Psoas muscle (tissue), 8 donors: Measurements from ENCODE around the gene CD300LB. TPM values are rescaled to one million over a fixed set of nuclear protein-coding genes. Genes with fewer than 3 reads are reported as not detected.

ENCODE experiments used
- ATAC-seq, 4 donors: fragments of 200-7000 bp; cut with Tn5 transposase; one replicate each; pipeline ENCODE4 v1.9.1; 2020; ENCODE audit warnings: moderate library complexity in 3 of 4, mild to moderate bottlenecking in 2 of 4
- DNase-seq, 2 donors: peaks; one replicate each; pipeline ENCODE4 v3.0.0-alpha.2; 2020
- H3K27ac ChIP-seq: fragments of 200-600 bp; one replicate; pipeline ENCODE4 v1.8.0; 2022
- H3K27me3 ChIP-seq, 3 donors: fragments of 200-600 bp in 1 of 3; one replicate each; pipeline versions ENCODE4 v1.6.1 to v1.8.0; 2013 to 2022; ENCODE audit warnings: low read length in 2 of 3, mild to moderate bottlenecking in 2 of 3, moderate library complexity in 1 of 3; ENCODE audit not compliant: insufficient read depth in 3 of 3
- H3K36me3 ChIP-seq, 2 donors: fragments of 200-600 bp in 1 of 2; one replicate each; pipeline versions ENCODE4 v1.6.1 to v1.8.0; 2013 to 2022; ENCODE audit warnings: low read depth in 1 of 2, mild to moderate bottlenecking in 1 of 2, moderate library complexity in 1 of 2; ENCODE audit not compliant: insufficient read depth in 1 of 2
- H3K4me1 ChIP-seq: fragments of 200-600 bp; one replicate; pipeline ENCODE4 v1.8.0; 2022
- H3K4me3 ChIP-seq: fragments of 200-600 bp; one replicate; pipeline ENCODE4 v1.8.0; 2022; ENCODE audit warnings: mild to moderate bottlenecking
- H3K9me3 ChIP-seq: fragments of 200-600 bp; one replicate; pipeline ENCODE4 v1.8.0; 2022
- WGBS, 3 donors: extraction: QIAGEN DNeasy Blood & Tissue Kit; methylation state at CpG; one replicate each; pipeline versions ENCODE4 v1.1.6 to v1.1.7; 2013; 5-methylcytosine and 5-hydroxymethylcytosine counted together
- intact Hi-C, 2 donors: fragments of 100-400 bp; cut with DNase I; formaldehyde crosslinking; loops; one replicate each; pipeline versions ENCODE4 v1.11.0 to v1.14.2; 2022
- polyA plus RNA-seq, 3 donors: library from polyadenylated mRNA; stranded (reverse); fragments of 200-250 nt; gene quantifications; one replicate each; pipeline ENCODE4 v1.2.3, GENCODE V29; 2013
- total RNA-seq, 4 donors: library from RNA; stranded (reverse); fragmentation: NEBNext Ultra II Directional in 2 of 4; extraction: Animal tissue kit (Norgen Biotek cat#: 25700) in 2 of 4; gene quantifications; one replicate each; pipeline versions ENCODE4 v1.2.1 to v1.2.4, GENCODE V29; 2021 to 2023
- TF ChIP-seq, protein P1 (sequence below): fragments of 200-600 bp; IDR thresholded peaks from one replicate; pipeline ENCODE4 v1.8.0; 2022; ENCODE audit warnings: antibody characterized with exemption
- donor health status: healthy with polysubstance abuse.
- donor health status: DM: no; HTN: no; CAD: no; lungs with moderate emphysema.
- donor health status: Bipolar disorder and iron deficiency.
- donor health status: healthy.
- donor health status: DM: yes; HTN: yes; CAD: no.
- donor health status: DM: no; HTN: no; CAD: no.
- donor health status: DM: no; HTN: no; CAD: no.
- donor health status: DM: yes; HTN: yes; CAD: no.

The CD300LB gene
- total and polyA plus RNA-seq, 7 donors, result 0.01 to 0.15 (median 0.08) TPM; not detected in 3

DNA sequence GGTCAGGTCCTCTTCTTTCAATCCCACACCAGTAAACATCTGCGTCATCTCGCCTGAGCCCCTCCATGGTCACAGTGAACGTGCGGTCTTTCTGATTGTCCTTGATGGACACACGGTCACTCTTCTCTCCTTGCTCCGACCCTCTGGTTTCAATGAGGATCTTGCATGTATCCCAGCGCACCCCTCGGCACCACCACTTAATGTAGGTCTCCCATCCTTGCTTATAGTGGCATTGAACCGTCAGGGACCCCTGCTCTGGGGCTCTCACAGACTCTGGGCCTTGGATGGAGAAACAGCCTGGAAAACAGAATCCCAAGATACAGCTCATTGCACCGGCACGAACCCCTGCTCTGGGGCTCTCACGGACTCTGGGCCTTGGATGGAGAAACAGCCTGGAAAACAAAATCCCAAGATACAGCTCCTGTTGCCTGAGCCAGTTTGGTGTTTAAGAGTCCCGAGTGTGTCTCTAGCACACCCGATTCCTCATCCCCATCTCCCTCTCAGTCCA lies 5.4 kb downstream of the CD300LB start:
- H3K4me3 ChIP-seq, result no peak overlapping the region
- intact Hi-C loops, result no loop called here
- peaks cover 0 to 4% (median 0%) of the 10 kb centered on the region in 3 donors for H3K27me3 ChIP-seq
- ATAC-seq (no peak), DNase-seq (no peak)
- no peaks in the 10 kb centered on the region for H3K4me1 ChIP-seq
- WGBS, 3 donors, result 86 to 88% (median 86%) methylated on average over 14 of the region's 14 CpGs
- H3K9me3 ChIP-seq, result peaks cover 3% of the 10 kb centered on the region
- no peak overlapping the region for H3K27ac ChIP-seq
- no peaks in the 10 kb centered on the region for H3K36me3 ChIP-seq
- TF ChIP-seq, protein P1, sequence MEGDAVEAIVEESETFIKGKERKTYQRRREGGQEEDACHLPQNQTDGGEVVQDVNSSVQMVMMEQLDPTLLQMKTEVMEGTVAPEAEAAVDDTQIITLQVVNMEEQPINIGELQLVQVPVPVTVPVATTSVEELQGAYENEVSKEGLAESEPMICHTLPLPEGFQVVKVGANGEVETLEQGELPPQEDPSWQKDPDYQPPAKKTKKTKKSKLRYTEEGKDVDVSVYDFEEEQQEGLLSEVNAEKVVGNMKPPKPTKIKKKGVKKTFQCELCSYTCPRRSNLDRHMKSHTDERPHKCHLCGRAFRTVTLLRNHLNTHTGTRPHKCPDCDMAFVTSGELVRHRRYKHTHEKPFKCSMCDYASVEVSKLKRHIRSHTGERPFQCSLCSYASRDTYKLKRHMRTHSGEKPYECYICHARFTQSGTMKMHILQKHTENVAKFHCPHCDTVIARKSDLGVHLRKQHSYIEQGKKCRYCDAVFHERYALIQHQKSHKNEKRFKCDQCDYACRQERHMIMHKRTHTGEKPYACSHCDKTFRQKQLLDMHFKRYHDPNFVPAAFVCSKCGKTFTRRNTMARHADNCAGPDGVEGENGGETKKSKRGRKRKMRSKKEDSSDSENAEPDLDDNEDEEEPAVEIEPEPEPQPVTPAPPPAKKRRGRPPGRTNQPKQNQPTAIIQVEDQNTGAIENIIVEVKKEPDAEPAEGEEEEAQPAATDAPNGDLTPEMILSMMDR, result no peak

DNA sequence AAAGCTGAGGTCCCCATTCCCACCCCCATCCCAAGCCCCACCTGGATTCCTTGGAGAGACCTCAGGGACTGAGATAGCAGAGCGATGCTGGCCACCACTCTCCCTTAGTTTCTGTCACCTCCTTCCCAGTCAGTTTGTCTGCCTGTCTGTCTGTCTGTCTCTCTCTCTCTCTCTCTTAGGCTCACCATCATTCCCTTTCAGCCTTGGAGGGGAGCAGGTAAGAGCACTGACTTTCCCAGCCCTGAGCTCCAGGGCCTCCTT lies 5.9 kb downstream of the CD300LB start:
- no peaks in the 10 kb centered on the region for H3K36me3 ChIP-seq
- DNase-seq, result no peak
- WGBS, 3 donors, result 89 to 100% (median 89%) methylated on average over 1 of the region's 1 CpG
- TF ChIP-seq, protein P1, result no peak
- H3K4me3 ChIP-seq, result no peak overlapping the region
- intact Hi-C loops, result no loop called here
- H3K4me1 ChIP-seq, result no peaks in the 10 kb centered on the region
- H3K27ac ChIP-seq, result no peak overlapping the region
- H3K27me3 ChIP-seq, result peaks cover 0 to 4% (median 0%) of the 10 kb centered on the region in 3 donors
- H3K9me3 ChIP-seq, result peaks cover 3% of the 10 kb centered on the region
- ATAC-seq, result no peak

DNA sequence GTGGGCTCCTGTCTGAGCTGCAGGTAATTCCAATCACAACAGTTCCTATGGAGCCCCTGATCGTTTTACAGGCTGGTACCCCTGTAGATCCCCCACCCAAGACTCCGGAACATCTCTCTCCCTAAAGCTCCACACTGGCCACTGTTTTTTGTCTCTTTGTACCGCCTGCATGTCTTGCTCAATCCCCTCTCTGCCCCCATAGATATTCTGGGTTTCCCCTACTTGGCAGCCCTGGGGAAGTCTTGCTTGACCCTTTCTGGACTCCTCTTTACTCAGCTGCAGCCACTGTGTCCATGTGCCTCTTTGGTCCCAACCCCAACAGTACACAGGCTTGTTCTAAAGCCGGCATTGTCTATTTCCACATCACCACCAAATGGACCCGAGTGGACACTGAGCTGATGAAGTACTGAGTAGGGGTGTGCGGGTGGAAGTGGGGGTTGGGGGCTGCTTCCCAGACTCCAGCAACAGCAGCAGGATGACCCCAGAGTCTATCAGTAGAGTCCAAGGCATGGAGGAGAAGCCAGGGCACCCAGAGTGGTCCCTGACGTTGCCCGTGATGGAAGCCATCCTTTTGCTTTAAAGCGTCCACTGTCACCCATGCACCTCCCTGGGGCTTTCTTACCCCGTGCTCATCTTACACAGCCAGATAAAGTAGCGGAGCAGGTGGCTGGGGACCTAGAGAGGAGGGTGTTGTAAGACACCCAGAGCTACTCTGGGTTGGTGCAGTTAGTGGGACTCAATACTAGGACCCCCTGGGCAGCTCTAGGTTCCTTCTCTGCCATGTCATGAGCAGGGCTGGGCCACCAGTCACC lies 6.4 kb downstream of the CD300LB start:
- 73 to 80% (median 78%) methylated on average over 10 to 11 of the region's 11 CpGs for WGBS, 3 donors
- Histone ChIP-seq H3K4me1 (no peaks in the 10 kb centered on the region), H3K4me3 (no peak overlapping the region), H3K36me3 (no peaks in the 10 kb centered on the region), H3K27ac (no peak overlapping the region), H3K9me3 (peaks cover 3% of the 10 kb centered on the region), H3K27me3 (peaks cover 0 to 4% (median 0%) of the 10 kb centered on the region in 3 donors)
- no peak for DNase-seq
- ATAC-seq, result no peak
- intact Hi-C loops, result no loop called here
- TF ChIP-seq, protein P1, result no peak

DNA sequence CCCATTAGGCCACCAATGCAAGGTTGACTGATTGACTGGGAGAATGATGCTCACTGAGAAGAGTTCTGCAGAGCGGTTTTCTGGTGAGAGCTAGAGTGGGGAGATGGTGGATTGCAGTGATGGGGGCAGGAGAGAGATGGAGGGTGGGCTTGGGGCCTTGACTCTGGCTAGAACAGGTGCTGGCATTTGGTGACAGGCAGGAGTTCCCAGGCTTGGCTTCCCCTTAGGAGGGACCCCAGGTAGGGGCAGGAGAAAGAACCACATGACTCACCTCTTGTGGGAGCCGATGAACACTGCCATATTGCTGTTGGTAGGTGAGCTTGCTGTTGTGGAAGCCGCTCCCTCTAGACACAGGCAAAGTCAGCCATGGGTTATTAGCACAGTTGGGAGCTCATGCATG lies 8.0 kb downstream of the CD300LB start:
- DNase-seq (no peak), ATAC-seq (no peak)
- intact Hi-C loops, result no loop called here
- Histone ChIP-seq H3K27me3 (peaks cover 0 to 4% (median 0%) of the 10 kb centered on the region in 3 donors), H3K36me3 (no peaks in the 10 kb centered on the region), H3K9me3 (peaks cover 3% of the 10 kb centered on the region), H3K27ac (no peak overlapping the region), H3K4me3 (no peak overlapping the region), H3K4me1 (no peaks in the 10 kb centered on the region)
- WGBS, 3 donors, result 85 to 92% (median 86%) methylated on average over 3 of the region's 3 CpGs
- TF ChIP-seq, protein P1, result no peak
